NCI-H446 (cell line): Measurements from ENCODE around the gene APOBEC3B.
"Not testable (repeated sequence)": the region's sequence is repeated elsewhere in the genome, so short reads cannot be mapped to it uniquely, and the experiment has no call there.

Source experiments
- DNase-seq, 2 experiments: peaks; one replicate each; lab custom pipeline; 2025; lab: John Stamatoyannopoulos, UW

The APOBEC3B gene

GRCh38 chr22:38951734-38952133 lies 30.4 kb upstream of the APOBEC3B start:
- DNase-seq, result no peak

GRCh38 chr22:38952281-38952993 lies 29.7 kb upstream of the APOBEC3B start:
- no peak for DNase-seq

GRCh38 chr22:38953091-38953490 lies 29.1 kb upstream of the APOBEC3B start:
- DNase-seq, result no peak

- no peak for DNase-seq
These were observed 28.4 kb upstream of the APOBEC3B start for GRCh38 chr22:38953577-38954413.

- no peak for DNase-seq
These were observed 27.6 kb upstream of the APOBEC3B start for GRCh38 chr22:38954414-38955043.

GRCh38 chr22:38955250-38955905 lies 26.8 kb upstream of the APOBEC3B start:
- no peak for DNase-seq

- no peak for DNase-seq
These were observed 26.2 kb upstream of the APOBEC3B start for GRCh38 chr22:38955926-38956325.

GRCh38 chr22:38956551-38956950 lies 25.6 kb upstream of the APOBEC3B start:
- DNase-seq, result no peak

GRCh38 chr22:38957046-38957770 lies 24.9 kb upstream of the APOBEC3B start, which contains the start of gene APOBEC3A:
Gene APOBEC3A, plus strand, starts transcription at chr22:38957609. Its CDS starts 83 bp downstream, at chr22:38957692.
- no peak for DNase-seq

GRCh38 chr22:38957808-38958650 lies 24.1 kb upstream of the APOBEC3B start:
- no peak for DNase-seq

GRCh38 chr22:38958651-38958943 lies 23.6 kb upstream of the APOBEC3B start:
- DNase-seq, result not testable (repeated sequence)

GRCh38 chr22:38959590-38959989 lies 22.6 kb upstream of the APOBEC3B start:
- no peak for DNase-seq

GRCh38 chr22:38960673-38961072 lies 21.5 kb upstream of the APOBEC3B start:
- not testable (repeated sequence) for DNase-seq

- DNase-seq, result not testable (repeated sequence)
These were observed 18.8 kb upstream of the APOBEC3B start for GRCh38 chr22:38963291-38963738.

GRCh38 chr22:38963872-38964271 lies 18.3 kb upstream of the APOBEC3B start:
- no peak for DNase-seq

GRCh38 chr22:38964306-38964705 lies 17.8 kb upstream of the APOBEC3B start:
- no peak for DNase-seq

GRCh38 chr22:38964989-38965388 lies 17.2 kb upstream of the APOBEC3B start:
- DNase-seq, result no peak

- DNase-seq, result no peak
These were observed 16.4 kb upstream of the APOBEC3B start for GRCh38 chr22:38965614-38966379.

- no peak for DNase-seq
These were observed 15.8 kb upstream of the APOBEC3B start for GRCh38 chr22:38966380-38966702.

- no peak for DNase-seq
These were observed 15.2 kb upstream of the APOBEC3B start for GRCh38 chr22:38966942-38967341.
